Kidney (tissue), 14 donors: ENCODE results near the gene LAMA4. TPM values are rescaled to one million over a fixed set of nuclear protein-coding genes. Genes with fewer than 3 reads are reported as not detected.

Experiments used
- DNase-seq, 5 donors: peaks; one replicate each; pipeline ENCODE4 v3.0.0-alpha.2; 2013 to 2020
- FAIRE-seq: peaks from 2 replicates; lab custom pipeline; 2012; peaks lifted over from hg19 to GRCh38; lab: Jason Lieb, UNC
- H3K27ac ChIP-seq, 2 donors: one replicate each; pipeline ENCODE4 v1.7.0; 2013; ENCODE audit warnings: low read depth in 2 of 2, low read length in 2 of 2, inconsistent platforms in 1 of 2
- H3K27me3 ChIP-seq: one replicate; pipeline ENCODE4 v1.7.1; 2013; ENCODE audit warnings: low read length, inconsistent platforms; ENCODE audit not compliant: control insufficient read depth, insufficient read depth
- H3K36me3 ChIP-seq, 3 donors: one replicate each; pipeline versions ENCODE4 v1.7.0 to v1.7.1; 2013; ENCODE audit warnings: low read length in 3 of 3, control low read depth in 1 of 3, inconsistent platforms in 1 of 3; ENCODE audit not compliant: insufficient read depth in 3 of 3, control insufficient read depth in 2 of 3
- H3K4me1 ChIP-seq, 3 donors: one replicate each; pipeline versions ENCODE4 v1.7.0 to v1.7.1; 2013; ENCODE audit warnings: low read length in 3 of 3, inconsistent platforms in 1 of 3, low read depth in 1 of 3; ENCODE audit not compliant: control insufficient read depth in 2 of 3, insufficient read depth in 2 of 3
- H3K4me3 ChIP-seq, 3 donors: one replicate each; pipeline versions ENCODE4 v1.7.0 to v1.8.1; 2013; ENCODE audit warnings: low read length in 3 of 3, control low read depth in 1 of 3, inconsistent platforms in 1 of 3
- H3K9ac ChIP-seq, 3 donors: one replicate each; pipeline versions ENCODE4 v1.7.0 to v1.7.1; 2013; ENCODE audit warnings: low read length in 3 of 3, control low read depth in 1 of 3, inconsistent platforms in 1 of 3
- H3K9me3 ChIP-seq, 3 donors: one replicate each; pipeline versions ENCODE4 v1.7.0 to v1.7.1; 2013; ENCODE audit warnings: low read length in 3 of 3, control low read depth in 1 of 3, inconsistent platforms in 1 of 3; ENCODE audit not compliant: control insufficient read depth in 2 of 3, insufficient read depth in 1 of 3
- intact Hi-C: fragments of 100-400 bp; cut with DNase I; formaldehyde crosslinking; loops from one replicate; pipeline ENCODE4 v1.11.1; 2022
- polyA plus RNA-seq: library from polyadenylated mRNA; stranded (reverse); fragments of 350-450 nt; fragmentation: Illumina TruSeq; extraction: RNeasy Lipid Tissue Mini Kit (QIAGEN cat#74804); gene quantifications from one replicate; pipeline ENCODE4 v1.2.3, GENCODE V29; 2014; ENCODE audit warnings: low read depth, low replicate concordance; ENCODE audit not compliant: insufficient read depth
- total RNA-seq: library from RNA; stranded (reverse); fragmentation: NEBNext Ultra II Directional; extraction: Animal tissue kit (Norgen Biotek cat#: 25700); gene quantifications from one replicate; pipeline ENCODE4 v1.2.1, GENCODE V29; 2021
- TF ChIP-seq, protein P1 (sequence below): IDR thresholded peaks from 3 replicates; pipeline ENCODE4 v1.5.1; 2012; ENCODE audit warnings: mild to moderate bottlenecking, moderate library complexity, borderline replicate concordance; ENCODE audit not compliant: insufficient read depth; ENCODE audit errors: extremely low read depth
- donor health status: control.
- donor health status: control.
- donor health status: control.
- donor health status: control.
- donor health status: control.
- donor health status: DM: yes; HTN: yes; CAD: no.
- donor health status: Normal renal cell carcinoma (clear cell type).

LAMA4 gene
- total and polyA plus RNA-seq, 2 donors from 2014 or later, result 5.6 to 20.7 TPM

DNA sequence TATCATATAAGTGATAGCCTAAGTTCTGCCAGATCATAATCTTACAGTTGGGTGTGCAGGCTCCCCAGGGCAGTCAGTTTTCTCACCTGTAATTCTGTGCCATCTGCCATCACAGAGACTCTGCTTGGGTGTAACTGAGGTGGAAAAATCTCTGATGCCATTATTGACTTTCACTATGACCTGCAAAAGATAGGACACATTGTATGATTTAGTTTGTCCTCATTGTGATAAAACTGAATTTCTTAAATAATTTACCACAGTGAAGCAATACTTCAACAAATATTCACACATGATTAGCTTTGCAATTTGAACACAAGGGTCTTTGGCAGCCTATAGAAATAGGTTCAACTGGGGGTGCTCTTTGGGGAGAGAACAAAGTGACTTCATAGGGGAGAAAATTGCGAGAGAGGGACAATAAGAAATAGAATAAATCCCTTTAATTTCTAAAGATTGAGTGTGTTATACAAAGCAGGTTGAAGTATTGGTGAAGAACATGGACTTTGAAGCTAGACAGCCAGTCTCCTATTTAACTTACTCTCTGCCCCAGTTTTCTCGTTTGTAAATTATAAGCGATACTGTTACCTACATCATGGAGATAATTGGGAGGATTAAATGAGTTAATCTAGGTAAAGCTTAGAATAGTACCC lies 139.7 kb downstream of the LAMA4 start:
- Histone ChIP-seq H3K36me3 (peaks cover 0 to 4% (median 3%) of the 10 kb centered on the region in 3 donors), H3K4me1 (no peaks in the 10 kb centered on the region), H3K4me3 (no peak overlapping the region), H3K27me3 (no peaks in the 10 kb centered on the region), H3K9me3 (no peaks in the 10 kb centered on the region), H3K27ac (no peak overlapping the region), H3K9ac (no peak overlapping the region)
- intact Hi-C loops, result no loop called here
- DNase-seq (no peak), FAIRE-seq (no peak)
- TF ChIP-seq, protein P1, sequence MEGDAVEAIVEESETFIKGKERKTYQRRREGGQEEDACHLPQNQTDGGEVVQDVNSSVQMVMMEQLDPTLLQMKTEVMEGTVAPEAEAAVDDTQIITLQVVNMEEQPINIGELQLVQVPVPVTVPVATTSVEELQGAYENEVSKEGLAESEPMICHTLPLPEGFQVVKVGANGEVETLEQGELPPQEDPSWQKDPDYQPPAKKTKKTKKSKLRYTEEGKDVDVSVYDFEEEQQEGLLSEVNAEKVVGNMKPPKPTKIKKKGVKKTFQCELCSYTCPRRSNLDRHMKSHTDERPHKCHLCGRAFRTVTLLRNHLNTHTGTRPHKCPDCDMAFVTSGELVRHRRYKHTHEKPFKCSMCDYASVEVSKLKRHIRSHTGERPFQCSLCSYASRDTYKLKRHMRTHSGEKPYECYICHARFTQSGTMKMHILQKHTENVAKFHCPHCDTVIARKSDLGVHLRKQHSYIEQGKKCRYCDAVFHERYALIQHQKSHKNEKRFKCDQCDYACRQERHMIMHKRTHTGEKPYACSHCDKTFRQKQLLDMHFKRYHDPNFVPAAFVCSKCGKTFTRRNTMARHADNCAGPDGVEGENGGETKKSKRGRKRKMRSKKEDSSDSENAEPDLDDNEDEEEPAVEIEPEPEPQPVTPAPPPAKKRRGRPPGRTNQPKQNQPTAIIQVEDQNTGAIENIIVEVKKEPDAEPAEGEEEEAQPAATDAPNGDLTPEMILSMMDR, result no peak

- Histone ChIP-seq H3K36me3 (peaks cover 0 to 3% (median 3%) of the 10 kb centered on the region in 3 donors), H3K9me3 (no peaks in the 10 kb centered on the region), H3K4me1 (no peaks in the 10 kb centered on the region), H3K4me3 (no peak overlapping the region), H3K27me3 (no peaks in the 10 kb centered on the region), H3K27ac (no peak overlapping the region), H3K9ac (no peak overlapping the region)
- intact Hi-C loops, result no loop called here
- peak in 1 of 5 donors; percentile 11 for DNase-seq
- FAIRE-seq, result no peak
- TF ChIP-seq, protein P1, result no peak
These were observed 140.4 kb downstream of the LAMA4 start for GRCh38 chr6:112113918-112114317.

DNA sequence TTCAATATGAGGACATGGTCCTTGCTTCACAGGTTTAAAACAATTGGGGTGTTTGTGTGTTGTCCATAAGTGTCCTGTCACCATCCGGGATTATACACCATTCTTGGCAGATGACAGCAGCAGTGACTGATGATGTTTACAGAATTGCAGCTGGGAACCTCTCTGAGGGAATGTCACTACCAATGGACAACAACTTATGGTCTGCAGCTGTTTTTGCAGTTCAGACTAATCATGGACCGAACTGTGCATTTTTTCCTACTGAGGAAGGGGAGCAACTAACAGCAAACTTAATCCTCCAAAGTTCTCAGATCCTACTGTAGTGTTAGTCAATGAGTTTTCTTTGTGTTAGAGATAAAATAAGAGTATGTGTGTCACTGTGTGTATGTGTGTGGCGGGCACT lies 140.9 kb downstream of the LAMA4 start:
- TF ChIP-seq, protein P1, result no peak
- FAIRE-seq, result no peak
- Histone ChIP-seq H3K27ac (no peak overlapping the region), H3K27me3 (no peaks in the 10 kb centered on the region), H3K36me3 (peaks cover 0 to 3% (median 0%) of the 10 kb centered on the region in 3 donors), H3K4me1 (no peaks in the 10 kb centered on the region), H3K9me3 (no peaks in the 10 kb centered on the region), H3K9ac (no peak overlapping the region), H3K4me3 (no peak overlapping the region)
- DNase-seq, result peak in 2 of 5 donors; percentile 20 to 50
- intact Hi-C loops, result no loop called here
